Esophagus muscularis mucosa (tissue), 4 donors: ENCODE results near the gene MRPL10. TPM values are rescaled to one million over a fixed set of nuclear protein-coding genes. Genes with fewer than 3 reads are reported as not detected.

Experiments
- DNase-seq: peaks from one replicate; pipeline ENCODE4 v3.0.0-alpha.2; 2017; ENCODE audit errors: extremely low spot score
- H3K27ac ChIP-seq, 4 donors: fragments of 200-600 bp; sonication (generic); replicated peaks in 1 of 4; 1 replicate in 3 of 4; 2 replicates in 1 of 4; pipeline ENCODE4 v1.5.1; 2016 to 2019; ENCODE audit warnings: mild to moderate bottlenecking in 1 of 4
- H3K27me3 ChIP-seq, 4 donors: fragments of 200-600 bp; sonication (generic); one replicate each; pipeline versions ENCODE4 v1.5.1 to v1.6.0; 2016 to 2019
- H3K36me3 ChIP-seq, 4 donors: fragments of 200-600 bp; sonication (generic); one replicate each; pipeline ENCODE4 v1.5.1; 2016 to 2019
- H3K4me1 ChIP-seq, 4 donors: fragments of 200-600 bp; sonication (generic); one replicate each; pipeline ENCODE4 v1.5.1; 2016 to 2019
- H3K4me3 ChIP-seq, 4 donors: fragments of 200-600 bp; sonication (generic); 1 replicate in 2 of 4; 2 replicates in 2 of 4; pipeline ENCODE4 v1.5.1; 2016 to 2019; ENCODE audit warnings: mild to moderate bottlenecking in 4 of 4, moderate library complexity in 1 of 4
- H3K9me3 ChIP-seq, 4 donors: fragments of 200-600 bp; sonication (generic); 1 replicate in 3 of 4; 2 replicates in 1 of 4; pipeline ENCODE4 v1.5.1; 2016 to 2019
- CTCF ChIP-seq, 3 experiments: fragments of 200-600 bp in 2 of 3; fragments of 450-650 bp in 1 of 3; sonication (generic) in 2 of 3; IDR thresholded peaks; one replicate each; pipeline ENCODE4 v1.5.1; 2017 to 2019; ENCODE audit warnings: antibody characterized with exemption in 3 of 3, mild to moderate bottlenecking in 2 of 3, moderate library complexity in 1 of 3
- EP300 ChIP-seq: sonication (generic); formaldehyde crosslinking; IDR thresholded peaks from one replicate; pipeline ENCODE4 v1.6.1; 2017; ENCODE audit warnings: antibody characterized with exemption
- POLR2A ChIP-seq: fragments of 450-650 bp; IDR thresholded peaks from one replicate; pipeline ENCODE4 v1.6.1; 2017; ENCODE audit warnings: antibody characterized with exemption, moderate library complexity, mild to moderate bottlenecking, low read depth
- POLR2AphosphoS5 ChIP-seq, 2 donors: sonication (generic); formaldehyde crosslinking; IDR thresholded peaks; one replicate each; pipeline ENCODE4 v1.6.1; 2017; ENCODE audit warnings: antibody characterized with exemption in 2 of 2
- WGBS: methylation state at CpG from one replicate; pipeline ENCODE4 v1.1.5; 2018; 5-methylcytosine and 5-hydroxymethylcytosine counted together
- intact Hi-C: fragments of 100-400 bp; cut with DNase I; formaldehyde crosslinking; loops from one replicate; pipeline ENCODE4 v1.15.1; 2023
- total RNA-seq, 4 donors: library from RNA; depleted of rRNA; stranded (reverse); fragments of >200 nt; gene quantifications; one replicate each; pipeline versions ENCODE4 v1.1.0 to v1.2.1, GENCODE V29; 2016

MRPL10 gene
- total RNA-seq, 4 donors from 2014 or later, result 43.6 to 86.8 (median 63.2) TPM

GRCh38 chr17:47837401-47838039, 6.2 kb upstream of the MRPL10 start:
- no peaks in the 10 kb centered on the region for H3K27me3 ChIP-seq
- TF ChIP-seq POLR2AphosphoS5 (IDR thresholded peaks at IDR 0.05) (no peak), EP300 (no peak), POLR2A (no peak), CTCF (IDR thresholded peaks at IDR 0.05) (no peak)
- no peak overlapping the region for H3K4me3 ChIP-seq
- no peak for DNase-seq
- 71% methylated on average over 13 of the region's 13 CpGs for WGBS
- H3K9me3 ChIP-seq, result no peaks in the 10 kb centered on the region
- H3K27ac ChIP-seq, result no peak overlapping the region
- peaks cover 19 to 38% (median 32%) of the 10 kb centered on the region in 4 donors for H3K4me1 ChIP-seq
- intact Hi-C loops, result no loop called here
- peaks cover 0 to 37% (median 32%) of the 10 kb centered on the region in 4 donors for H3K36me3 ChIP-seq

GRCh38 chr17:47836601-47837000, 5.3 kb upstream of the MRPL10 start:
- Histone ChIP-seq H3K27ac (no peak overlapping the region), H3K9me3 (no peaks in the 10 kb centered on the region), H3K27me3 (no peaks in the 10 kb centered on the region), H3K4me3 (no peak overlapping the region), H3K36me3 (peaks cover 0 to 37% (median 32%) of the 10 kb centered on the region in 4 donors), H3K4me1 (peaks cover 23 to 39% (median 36%) of the 10 kb centered on the region in 4 donors)
- DNase-seq, result no peak
- 92% methylated on average over 2 of the region's 6 CpGs for WGBS
- no peak for TF ChIP-seq CTCF (IDR thresholded peaks at IDR 0.05)
- TF ChIP-seq POLR2AphosphoS5 (IDR thresholded peaks at IDR 0.05), result no peak
- intact Hi-C loops, result no loop called here

GRCh38 chr17:47834756-47835155, 3.4 kb upstream of the MRPL10 start:
- Histone ChIP-seq H3K27ac (no peak overlapping the region), H3K9me3 (no peaks in the 10 kb centered on the region), H3K4me1 (peaks cover 21 to 38% (median 36%) of the 10 kb centered on the region in 4 donors), H3K4me3 (no peak overlapping the region), H3K36me3 (peaks cover 0 to 37% (median 32%) of the 10 kb centered on the region in 4 donors), H3K27me3 (no peaks in the 10 kb centered on the region)
- WGBS, result 63% methylated on average over 5 of the region's 5 CpGs
- TF ChIP-seq POLR2AphosphoS5 (IDR thresholded peaks at IDR 0.05) (no peak), CTCF (IDR thresholded peaks at IDR 0.05) (no peak), EP300 (no peak), POLR2A (no peak)
- intact Hi-C loops, result no loop called here
- no peak for DNase-seq

- H3K9me3 ChIP-seq, result no peaks in the 10 kb centered on the region
- intact Hi-C loops, result no loop called here
- peak overlapping the region; percentile 53 to 85 (median 75) for H3K27ac ChIP-seq
- DNase-seq, result no peak
- H3K36me3 ChIP-seq, result peaks cover 12 to 41% (median 31%) of the 10 kb centered on the region in 4 donors
- WGBS, result 14% methylated on average over 7 of the region's 7 CpGs
- H3K4me3 ChIP-seq, result peak overlapping the region; percentile 74 to 88 (median 86)
- H3K27me3 ChIP-seq, result no peaks in the 10 kb centered on the region
- H3K4me1 ChIP-seq, result peaks cover 20 to 28% (median 24%) of the 10 kb centered on the region in 4 donors
- TF ChIP-seq EP300, result no peak
- no peak for TF ChIP-seq POLR2AphosphoS5 (IDR thresholded peaks at IDR 0.05)
- TF ChIP-seq CTCF (IDR thresholded peaks at IDR 0.05), result no peak
- no peak for TF ChIP-seq POLR2A
Measured at GRCh38 chr17:47831934-47832327, 590 bp upstream of the MRPL10 start.
